ENCODE data around the gene MLC1. TPM values are rescaled to one million over a fixed set of nuclear protein-coding genes. Genes with fewer than 3 reads are reported as not detected.
A peak's percentile ranks its signal among the peaks of the same experiment; 100 is the strongest.

Gene MLC1
- total RNA-seq, 2 experiments from 2014 or later: 1.5 to 2.1 TPM

GRCh38 chr22:50030297-50031188 is 54.7 kb downstream of the MLC1 start:
- peaks cover 15% of the 10 kb centered on the region for H3K27me3 Mint-ChIP-seq
- no peaks in the 10 kb centered on the region for H3K9me3 Mint-ChIP-seq
- DNase-seq: peak; percentile 90
- H3K4me3 Mint-ChIP-seq: no peak overlapping the region
- H3K36me3 Mint-ChIP-seq: no peaks in the 10 kb centered on the region
- H3K27ac Mint-ChIP-seq: no peak overlapping the region
- peaks cover 11% of the 10 kb centered on the region for H3K4me1 Mint-ChIP-seq

GRCh38 chr22:50027639-50028537 is 57.3 kb downstream of the MLC1 start:
- Mint-ChIP-seq H3K36me3 (no peaks in the 10 kb centered on the region), H3K4me3 (no peak overlapping the region), H3K9me3 (no peaks in the 10 kb centered on the region), H3K4me1 (peaks cover 11% of the 10 kb centered on the region), H3K27me3 (peaks cover 8% of the 10 kb centered on the region), H3K27ac (peak overlapping the region; percentile 29)
- DNase-seq: no peak

- Mint-ChIP-seq H3K4me3 (no peak overlapping the region), H3K4me1 (peaks cover 11% of the 10 kb centered on the region), H3K36me3 (no peaks in the 10 kb centered on the region), H3K27me3 (peaks cover 8% of the 10 kb centered on the region), H3K27ac (no peak overlapping the region), H3K9me3 (no peaks in the 10 kb centered on the region)
- no peak for DNase-seq
Observed at GRCh38 chr22:50025993-50026392, 59.2 kb downstream of the MLC1 start.

- Mint-ChIP-seq H3K27me3 (peaks cover 3% of the 10 kb centered on the region), H3K27ac (no peak overlapping the region), H3K9me3 (peaks cover 2% of the 10 kb centered on the region), H3K4me3 (no peak overlapping the region), H3K4me1 (peaks cover 18% of the 10 kb centered on the region), H3K36me3 (no peaks in the 10 kb centered on the region)
- DNase-seq: no peak
Observed at GRCh38 chr22:50022171-50022819, 62.9 kb downstream of the MLC1 start.

- Mint-ChIP-seq H3K27ac (no peak overlapping the region), H3K36me3 (no peaks in the 10 kb centered on the region), H3K4me1 (peaks cover 31% of the 10 kb centered on the region), H3K4me3 (no peak overlapping the region), H3K9me3 (peaks cover 2% of the 10 kb centered on the region), H3K27me3 (peaks cover 3% of the 10 kb centered on the region)
- no peak for DNase-seq
Observed at GRCh38 chr22:50020606-50021005, 64.6 kb downstream of the MLC1 start.

GRCh38 chr22:50019316-50019715 is 65.9 kb downstream of the MLC1 start:
- no peaks in the 10 kb centered on the region for H3K27me3 Mint-ChIP-seq
- H3K9me3 Mint-ChIP-seq: peaks cover 2% of the 10 kb centered on the region
- peaks cover 31% of the 10 kb centered on the region for H3K4me1 Mint-ChIP-seq
- no peak overlapping the region for H3K4me3 Mint-ChIP-seq
- peak overlapping the region; percentile 94 for H3K27ac Mint-ChIP-seq
- DNase-seq: no peak
- no peaks in the 10 kb centered on the region for H3K36me3 Mint-ChIP-seq

- peak; percentile 46 for DNase-seq
- H3K27me3 Mint-ChIP-seq: peaks cover 4% of the 10 kb centered on the region
- H3K4me1 Mint-ChIP-seq: peaks cover 31% of the 10 kb centered on the region
- peak overlapping the region; percentile 94 for H3K27ac Mint-ChIP-seq
- H3K36me3 Mint-ChIP-seq: no peaks in the 10 kb centered on the region
- peak overlapping the region; percentile 53 for H3K4me3 Mint-ChIP-seq
- peaks cover 2% of the 10 kb centered on the region for H3K9me3 Mint-ChIP-seq
Observed at GRCh38 chr22:50018608-50019285, 66.5 kb downstream of the MLC1 start.

GRCh38 chr22:50017701-50018224 is 67.5 kb downstream of the MLC1 start:
- Mint-ChIP-seq H3K27ac (peak overlapping the region; percentile 94), H3K4me3 (peak overlapping the region; percentile 54), H3K4me1 (peaks cover 31% of the 10 kb centered on the region), H3K9me3 (peaks cover 2% of the 10 kb centered on the region), H3K36me3 (no peaks in the 10 kb centered on the region), H3K27me3 (peaks cover 7% of the 10 kb centered on the region)
- no peak for DNase-seq

GRCh38 chr22:50016988-50017700 is 68.1 kb downstream of the MLC1 start:
- Mint-ChIP-seq H3K36me3 (no peaks in the 10 kb centered on the region), H3K4me1 (peaks cover 31% of the 10 kb centered on the region), H3K27me3 (peaks cover 9% of the 10 kb centered on the region), H3K9me3 (peaks cover 2% of the 10 kb centered on the region), H3K27ac (peak overlapping the region; percentile 94), H3K4me3 (peak overlapping the region; percentile 54)
- peak; percentile 88 for DNase-seq

- Mint-ChIP-seq H3K4me1 (peaks cover 38% of the 10 kb centered on the region), H3K9me3 (peaks cover 2% of the 10 kb centered on the region), H3K27ac (peak overlapping the region; percentile 94), H3K27me3 (peaks cover 16% of the 10 kb centered on the region), H3K4me3 (peak overlapping the region; percentile 18), H3K36me3 (no peaks in the 10 kb centered on the region)
- DNase-seq: no peak
Observed at GRCh38 chr22:50016308-50016987, 68.8 kb downstream of the MLC1 start.

- Mint-ChIP-seq H3K4me1 (peaks cover 43% of the 10 kb centered on the region), H3K27ac (no peak overlapping the region), H3K36me3 (no peaks in the 10 kb centered on the region), H3K4me3 (no peak overlapping the region), H3K27me3 (peaks cover 20% of the 10 kb centered on the region), H3K9me3 (peaks cover 2% of the 10 kb centered on the region)
- no peak for DNase-seq
Observed at GRCh38 chr22:50015451-50016307, 69.5 kb downstream of the MLC1 start.

- Mint-ChIP-seq H3K27ac (no peak overlapping the region), H3K27me3 (peaks cover 20% of the 10 kb centered on the region), H3K4me3 (no peak overlapping the region), H3K36me3 (no peaks in the 10 kb centered on the region), H3K9me3 (peaks cover 2% of the 10 kb centered on the region), H3K4me1 (peaks cover 43% of the 10 kb centered on the region)
- no peak for DNase-seq
Observed at GRCh38 chr22:50014655-50015401, 70.4 kb downstream of the MLC1 start.

Measured in activated naive CD8-positive, alpha-beta T cell treated with anti-CD3 and anti-CD28 coated beads for 36 hours (primary cell).